GM04504 (cell line): ENCODE measurements around the gene GANC.

Experiments used
- DNase-seq: peaks from one replicate; pipeline ENCODE4 v3.0.0-alpha.2; 2012; ENCODE audit warnings: low read depth

Gene GANC

GRCh38 chr15:42348083-42348482 is 75.1 kb downstream of the GANC start:
- peak; percentile 35 for DNase-seq

- no peak for DNase-seq
Observed at GRCh38 chr15:42349186-42349585, 76.2 kb downstream of the GANC start.

GRCh38 chr15:42352401-42352800 is 79.4 kb downstream of the GANC start:
- DNase-seq = no peak

- DNase-seq = no peak
Observed at GRCh38 chr15:42353061-42353460, 80.1 kb downstream of the GANC start.

- DNase-seq = no peak
Observed at GRCh38 chr15:42354824-42355223, 81.8 kb downstream of the GANC start.

GRCh38 chr15:42355291-42355690 is 82.3 kb downstream of the GANC start:
- DNase-seq = no peak

- no peak for DNase-seq
Observed at GRCh38 chr15:42356851-42357250, 83.8 kb downstream of the GANC start.

- no peak for DNase-seq
Observed at GRCh38 chr15:42358141-42358540, 85.1 kb downstream of the GANC start.

GRCh38 chr15:42359249-42359648 is 86.2 kb downstream of the GANC start, which contains the start of gene CAPN3:
Gene CAPN3, plus strand, starts transcription at chr15:42359501. Its CDS starts 305 bp downstream, at chr15:42359806.
- no peak for DNase-seq

GRCh38 chr15:42359985-42360384 is 87.0 kb downstream of the GANC start:
- DNase-seq = no peak

- DNase-seq = no peak
Observed at GRCh38 chr15:42360535-42361112, 87.6 kb downstream of the GANC start.

GRCh38 chr15:42363487-42363886 is 90.5 kb downstream of the GANC start:
- DNase-seq = no peak

GRCh38 chr15:42363942-42364341 is 90.9 kb downstream of the GANC start:
- no peak for DNase-seq

GRCh38 chr15:42364529-42364928 is 91.5 kb downstream of the GANC start:
- DNase-seq = no peak

GRCh38 chr15:42365921-42366550 is 93.0 kb downstream of the GANC start:
- no peak for DNase-seq

GRCh38 chr15:42367041-42367440 is 94.0 kb downstream of the GANC start:
- no peak for DNase-seq

GRCh38 chr15:42368096-42368495 is 95.1 kb downstream of the GANC start:
- no peak for DNase-seq

- DNase-seq = no peak
Observed at GRCh38 chr15:42371096-42371495, 98.1 kb downstream of the GANC start.

GRCh38 chr15:42373274-42373673 is 100.3 kb downstream of the GANC start:
- no peak for DNase-seq

- no peak for DNase-seq
Observed at GRCh38 chr15:42373936-42374335, 100.9 kb downstream of the GANC start.

GRCh38 chr15:42374810-42375209 is 101.8 kb downstream of the GANC start:
- DNase-seq = no peak

- no peak for DNase-seq
Observed at GRCh38 chr15:42375252-42375651, 102.3 kb downstream of the GANC start.

GRCh38 chr15:42375941-42376340 is 102.9 kb downstream of the GANC start:
- DNase-seq = no peak

GRCh38 chr15:42378011-42378410 is 105.0 kb downstream of the GANC start:
- DNase-seq = no peak
